Measurements from ENCODE around the gene DPY19L3.

- no peak for TF ChIP-seq CTCF (IDR thresholded peaks at IDR 0.05; ENCODE audit: borderline replicate concordance, extremely low read depth, low read length, poor library complexity, severe bottlenecking)
- no peak for TF ChIP-seq EZH2 (IDR thresholded peaks at IDR 0.05; ENCODE audit: borderline replicate concordance, low read depth, low read length, severe bottlenecking)
These were observed 93.2 kb downstream of the DPY19L3 start for GRCh38 chr19:32498648-32499200.
